Measurements from ENCODE around the gene FAM13A.

DNA sequence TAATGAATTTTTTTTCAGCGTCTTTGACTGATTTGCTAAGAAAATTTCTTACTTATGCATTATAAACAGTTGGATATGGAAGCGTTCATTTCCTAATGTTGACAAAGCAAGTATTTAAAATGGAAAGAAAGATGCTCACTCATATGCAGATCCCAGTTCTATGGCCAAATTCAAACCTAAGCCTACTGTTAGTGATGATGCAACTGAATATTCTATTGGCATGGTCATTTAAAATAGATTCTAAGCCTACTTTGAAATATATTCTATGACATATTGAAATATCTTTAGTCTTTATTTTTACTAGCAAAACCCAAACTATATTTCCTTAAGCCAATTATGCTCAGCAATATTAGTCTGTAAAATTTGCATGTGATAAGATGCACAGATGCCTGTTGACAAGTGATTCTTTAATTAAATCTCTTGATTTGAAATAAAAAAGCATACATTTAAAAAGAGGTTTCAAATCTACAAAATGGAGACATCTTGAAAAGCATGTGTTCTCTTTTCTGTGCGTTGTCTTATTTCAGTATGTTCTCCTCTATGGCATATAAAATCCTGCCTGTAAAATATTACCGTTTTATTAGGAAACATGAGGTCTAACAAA lies 262.8 kb downstream of the FAM13A start:
- TF ChIP-seq CTCF (IDR thresholded peaks at IDR 0.05; ENCODE audit: poor library complexity) (no peak), EZH2 (IDR thresholded peaks at IDR 0.05; ENCODE audit: borderline replicate concordance) (no peak)

All from hepatocyte (in vitro differentiated cells).